ENCODE measurements around the gene LTA4H. TPM values are rescaled to one million over a fixed set of nuclear protein-coding genes. Genes with fewer than 3 reads are reported as not detected.

LTA4H gene
- total RNA-seq, result 100 to 1,000 TPM; 112 to 141 TPM
- polyA plus RNA-seq (2013, experiment 1 of 2), result 132 TPM
- 110 TPM for polyA plus RNA-seq (2013, experiment 2 of 2)
- long read RNA-seq, experiment 1, transcript LTA4H-201 (19 exons, 2,139 nt), result major isoform, 19 of 77 reads
- long read RNA-seq, experiment 1, partial matches to known transcripts, result 19 of 77 reads
- long read RNA-seq, experiment 1, other reads (novel, unspliced or antisense), result 39 of 77 reads
- long read RNA-seq, experiment 2, transcript LTA4H-201 (19 exons, 2,139 nt), result major isoform, 178 of 276 reads
- long read RNA-seq, experiment 2, partial matches to known transcripts, result 12 of 276 reads
- long read RNA-seq, experiment 2, other reads (novel, unspliced or antisense), result 86 of 276 reads
- long read RNA-seq, experiment 3, transcript LTA4H-201 (19 exons, 2,139 nt), result major isoform, 428 of 602 reads
- long read RNA-seq, experiment 3, partial matches to known transcripts, result 10 of 602 reads
- long read RNA-seq, experiment 3, other reads (novel, unspliced or antisense), result 164 of 602 reads
- long read RNA-seq, experiment 4, transcript LTA4H-201 (19 exons, 2,139 nt), result major isoform, 292 of 486 reads
- long read RNA-seq, experiment 4, partial matches to known transcripts, result 16 of 486 reads
- long read RNA-seq, experiment 4, other reads (novel, unspliced or antisense), result 178 of 486 reads

GRCh38 chr12:96035283-96036236, at the start of gene LTA4H:
Gene LTA4H (minus strand): TSS chr12:96035587. CDS start chr12:96035519, 68 bp downstream.
- H3K36me3 Mint-ChIP-seq (ENCODE audit: low read depth), result no peaks in the 10 kb centered on the region

GRCh38 chr12:96084624-96085023, 49.2 kb upstream of the LTA4H start:
- Mint-ChIP-seq H3K4me3 (no peak overlapping the region), H3K9me3 (peaks cover 29% of the 10 kb centered on the region), H3K4me1 (peaks cover 18% of the 10 kb centered on the region), H3K27ac (no peak overlapping the region), H3K27me3 (ENCODE audit: insufficient read depth) (no peaks in the 10 kb centered on the region), H3K36me3 (ENCODE audit: low read depth) (no peaks in the 10 kb centered on the region)
- Histone ChIP-seq H3K9me3 (ENCODE audit: control insufficient read depth, low read length) (no peaks in the 10 kb centered on the region), H3K27ac (ENCODE audit: low read depth, low read length) (no peak overlapping the region), H3K9ac (ENCODE audit: extremely low read depth, low read length, poor library complexity, severe bottlenecking) (no peak overlapping the region), H3K36me3 (ENCODE audit: control insufficient read depth, insufficient read depth, low read length) (no peaks in the 10 kb centered on the region), H3K27me3 (ENCODE audit: control insufficient read depth, insufficient read depth, low read length, poor library complexity, severe bottlenecking) (no peaks in the 10 kb centered on the region), H3K4me3 (ENCODE audit: low read length) (no peak overlapping the region), H3K4me1 (ENCODE audit: control insufficient read depth, insufficient read depth, low read length) (no peaks in the 10 kb centered on the region)
- no peak for DNase-seq
- TF ChIP-seq, protein P1, sequence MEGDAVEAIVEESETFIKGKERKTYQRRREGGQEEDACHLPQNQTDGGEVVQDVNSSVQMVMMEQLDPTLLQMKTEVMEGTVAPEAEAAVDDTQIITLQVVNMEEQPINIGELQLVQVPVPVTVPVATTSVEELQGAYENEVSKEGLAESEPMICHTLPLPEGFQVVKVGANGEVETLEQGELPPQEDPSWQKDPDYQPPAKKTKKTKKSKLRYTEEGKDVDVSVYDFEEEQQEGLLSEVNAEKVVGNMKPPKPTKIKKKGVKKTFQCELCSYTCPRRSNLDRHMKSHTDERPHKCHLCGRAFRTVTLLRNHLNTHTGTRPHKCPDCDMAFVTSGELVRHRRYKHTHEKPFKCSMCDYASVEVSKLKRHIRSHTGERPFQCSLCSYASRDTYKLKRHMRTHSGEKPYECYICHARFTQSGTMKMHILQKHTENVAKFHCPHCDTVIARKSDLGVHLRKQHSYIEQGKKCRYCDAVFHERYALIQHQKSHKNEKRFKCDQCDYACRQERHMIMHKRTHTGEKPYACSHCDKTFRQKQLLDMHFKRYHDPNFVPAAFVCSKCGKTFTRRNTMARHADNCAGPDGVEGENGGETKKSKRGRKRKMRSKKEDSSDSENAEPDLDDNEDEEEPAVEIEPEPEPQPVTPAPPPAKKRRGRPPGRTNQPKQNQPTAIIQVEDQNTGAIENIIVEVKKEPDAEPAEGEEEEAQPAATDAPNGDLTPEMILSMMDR (conservative IDR thresholded peaks at IDR 0.05), result no peak
- WGBS, 2 experiments (ENCODE audit: insufficient coverage in 1 of 2, insufficient read length in 1 of 2), result 90 to 93% methylated on average over 2 of the region's 2 CpGs

More at GRCh38 chr12:96035283-96036236, at the start of gene LTA4H:
- Mint-ChIP-seq H3K4me3 (no peak within 1 kb of the TSS), H3K27me3 (ENCODE audit: insufficient read depth) (no peaks in the 10 kb centered on the region), H3K4me1 (peaks cover 17% of the 10 kb centered on the region), H3K27ac (no peak within 1 kb of the TSS), H3K9me3 (no peaks in the 10 kb centered on the region)
- 0% methylated on average over 24 to 55 of the region's 55 CpGs for WGBS, 2 experiments (ENCODE audit: insufficient coverage in 1 of 2, insufficient read length in 1 of 2)
- Histone ChIP-seq H3K27ac (ENCODE audit: low read depth, low read length) (no peak within 1 kb of the TSS), H3K9ac (ENCODE audit: extremely low read depth, low read length, poor library complexity, severe bottlenecking) (peak within 1 kb of the TSS; percentile 43), H3K4me3 (ENCODE audit: low read length) (peak within 1 kb of the TSS; percentile 97), H3K27me3 (ENCODE audit: control insufficient read depth, insufficient read depth, low read length, poor library complexity, severe bottlenecking) (no peaks in the 10 kb centered on the region), H3K9me3 (ENCODE audit: control insufficient read depth, low read length) (no peaks in the 10 kb centered on the region), H3K36me3 (ENCODE audit: control insufficient read depth, insufficient read depth, low read length) (no peaks in the 10 kb centered on the region), H3K4me1 (ENCODE audit: control insufficient read depth, insufficient read depth, low read length) (no peaks in the 10 kb centered on the region)
- TF ChIP-seq, protein P1 (conservative IDR thresholded peaks at IDR 0.05), result no peak
- DNase-seq, result peak; percentile 100
